NCI-H748 (cell line): ENCODE data around the gene RPP14.
"Not testable (repeated sequence)": the region's sequence is repeated elsewhere in the genome, so short reads cannot be mapped to it uniquely, and the experiment has no call there.

Experiments
- DNase-seq: peaks from one replicate; lab custom pipeline; 2025; ENCODE audit not compliant: unreplicated experiment; lab: John Stamatoyannopoulos, UW

RPP14 gene

GRCh38 chr3:58290446-58290845 lies 15.6 kb upstream of the RPP14 start:
- DNase-seq: not testable (repeated sequence)

- DNase-seq: no peak
Observed at GRCh38 chr3:58291671-58292338, 14.2 kb upstream of the RPP14 start.

GRCh38 chr3:58292866-58293265 lies 13.2 kb upstream of the RPP14 start:
- DNase-seq: no peak

GRCh38 chr3:58293516-58293915 lies 12.5 kb upstream of the RPP14 start:
- DNase-seq: no peak

GRCh38 chr3:58296269-58296668 lies 9.8 kb upstream of the RPP14 start:
- no peak for DNase-seq

- no peak for DNase-seq
Observed at GRCh38 chr3:58296843-58297242, 9.2 kb upstream of the RPP14 start.

- DNase-seq: no peak
Observed at GRCh38 chr3:58298190-58298589, 7.9 kb upstream of the RPP14 start.

- no peak for DNase-seq
Observed at GRCh38 chr3:58299075-58299474, 7.0 kb upstream of the RPP14 start.

- DNase-seq: no peak
Observed at GRCh38 chr3:58299839-58300516, 6.1 kb upstream of the RPP14 start.

GRCh38 chr3:58307639-58308215 lies 1.7 kb downstream of the RPP14 start:
- peak; percentile 47 for DNase-seq

GRCh38 chr3:58308728-58309127 lies 2.7 kb downstream of the RPP14 start:
- no peak for DNase-seq

- no peak for DNase-seq
Observed at GRCh38 chr3:58317811-58318210, 11.8 kb downstream of the RPP14 start.

- no peak for DNase-seq
Observed at GRCh38 chr3:58321791-58322190, 15.7 kb downstream of the RPP14 start.

GRCh38 chr3:58322793-58323192 lies 16.7 kb downstream of the RPP14 start:
- DNase-seq: no peak

- no peak for DNase-seq
Observed at GRCh38 chr3:58323529-58324390, 17.7 kb downstream of the RPP14 start.

GRCh38 chr3:58324391-58325390 lies 18.6 kb downstream of the RPP14 start:
- DNase-seq: no peak

GRCh38 chr3:58325525-58325992 lies 19.5 kb downstream of the RPP14 start:
- no peak for DNase-seq

- no peak for DNase-seq
Observed at GRCh38 chr3:58326267-58326900, 20.3 kb downstream of the RPP14 start.

- no peak for DNase-seq
Observed at GRCh38 chr3:58329150-58329921, 23.3 kb downstream of the RPP14 start.
